NT2/D1 (cell line): ENCODE results near the gene NAIF1.
"Not testable (repeated sequence)": the region's sequence is repeated elsewhere in the genome, so short reads cannot be mapped to it uniquely, and the experiment has no call there.

ENCODE experiments used
- SUZ12 ChIP-seq: IDR thresholded peaks from 2 replicates; pipeline ENCODE4 v1.6.1; 2011; ENCODE audit not compliant: insufficient read length, insufficient read depth; ENCODE audit errors: extremely low read depth
- YY1 ChIP-seq: IDR thresholded peaks from 2 replicates; pipeline ENCODE4 v1.6.1; 2011; ENCODE audit not compliant: insufficient read length, insufficient read depth
- ZNF274 ChIP-seq: IDR thresholded peaks from 2 replicates; pipeline ENCODE4 v1.6.1; 2011; ENCODE audit warnings: mild to moderate bottlenecking, low read depth, low read length

DNA sequence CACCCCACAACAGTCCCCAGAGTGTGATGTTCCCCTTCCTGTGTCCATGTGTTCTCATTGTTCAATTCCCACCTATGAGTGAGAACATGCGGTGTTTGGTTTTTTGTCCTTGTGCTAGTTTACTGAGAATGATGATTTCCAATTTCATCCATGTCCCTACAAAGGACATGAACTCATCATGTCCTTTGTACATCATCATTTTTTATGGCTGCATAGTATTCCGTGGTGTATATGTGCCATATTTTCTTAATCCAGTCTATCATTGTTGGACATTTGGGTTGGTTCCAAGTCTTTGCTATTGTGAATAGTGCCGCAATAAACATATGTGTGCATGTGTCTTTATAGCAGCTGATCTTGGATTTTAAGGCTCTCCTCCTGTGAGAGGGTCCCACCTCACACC is 26.3 kb downstream of the NAIF1 start:
- TF ChIP-seq ZNF274, YY1, SUZ12: not testable (repeated sequence)
